NT2/D1 (cell line): ENCODE measurements around the gene TBC1D32.
"Not testable (repeated sequence)": the region's sequence is repeated elsewhere in the genome, so short reads cannot be mapped to it uniquely, and the experiment has no call there.

Experiments
- DNase-seq: peaks from one replicate; pipeline ENCODE4 v3.0.0-alpha.2; 2011; ENCODE audit warnings: low read depth, low spot score
- H3K27me3 ChIP-seq: 2 replicates; pipeline ENCODE4 v1.6.0; 2011; ENCODE audit warnings: mild to moderate bottlenecking; ENCODE audit not compliant: insufficient read length, insufficient read depth
- H3K36me3 ChIP-seq: 2 replicates; pipeline ENCODE4 v1.6.1; 2011; ENCODE audit warnings: mild to moderate bottlenecking, low read length, mixed read lengths; ENCODE audit not compliant: insufficient read depth, insufficient read length
- H3K4me1 ChIP-seq: 2 replicates; pipeline ENCODE4 v1.5.1; 2011; ENCODE audit not compliant: insufficient read depth, insufficient read length
- H3K4me3 ChIP-seq: 2 replicates; pipeline ENCODE4 v1.5.1; 2011; ENCODE audit warnings: low read depth; ENCODE audit not compliant: insufficient read length
- H3K9ac ChIP-seq: 2 replicates; pipeline ENCODE4 v1.6.0; 2011; ENCODE audit warnings: low read depth; ENCODE audit not compliant: insufficient read length
- H3K9me3 ChIP-seq: 2 replicates; pipeline ENCODE4 v1.5.1; 2011; ENCODE audit warnings: mild to moderate bottlenecking, low read length; ENCODE audit not compliant: insufficient read depth
- SUZ12 ChIP-seq: IDR thresholded peaks from 2 replicates; pipeline ENCODE4 v1.6.1; 2011; ENCODE audit not compliant: insufficient read length, insufficient read depth; ENCODE audit errors: extremely low read depth
- YY1 ChIP-seq: IDR thresholded peaks from 2 replicates; pipeline ENCODE4 v1.6.1; 2011; ENCODE audit not compliant: insufficient read length, insufficient read depth
- ZNF274 ChIP-seq: IDR thresholded peaks from 2 replicates; pipeline ENCODE4 v1.6.1; 2011; ENCODE audit warnings: mild to moderate bottlenecking, low read depth, low read length

Gene TBC1D32

DNA sequence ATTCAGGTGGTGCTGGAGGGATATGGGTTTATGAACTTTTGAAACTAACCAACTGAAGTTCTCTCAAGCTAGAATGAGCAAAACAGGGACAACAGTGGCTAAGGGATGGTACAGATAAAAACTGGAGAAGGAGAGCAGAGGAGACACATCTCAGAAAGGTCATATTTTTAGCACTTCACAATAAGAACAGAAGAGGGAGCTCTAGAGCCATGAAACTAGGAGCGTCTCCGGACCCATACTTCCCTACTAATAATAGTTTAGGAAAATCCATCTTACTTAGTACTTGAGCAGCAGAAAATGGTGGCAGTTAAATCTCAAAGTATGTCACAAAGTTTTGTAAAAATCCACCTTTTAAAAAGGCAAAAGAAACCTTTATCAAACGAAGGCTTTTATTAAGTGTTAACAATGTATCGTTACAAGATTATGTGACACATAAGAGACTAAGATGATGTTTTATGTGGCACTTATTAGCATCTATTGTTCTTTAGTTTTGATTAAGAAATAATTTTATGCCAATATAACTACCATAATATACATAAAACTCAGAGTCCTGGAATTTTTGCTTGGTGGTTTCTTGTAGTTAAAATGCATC lies 278.6 kb downstream of the TBC1D32 start:
- Histone ChIP-seq H3K36me3 (no peaks in the 10 kb centered on the region), H3K9me3 (no peaks in the 10 kb centered on the region), H3K27me3 (no peaks in the 10 kb centered on the region), H3K4me1 (no peaks in the 10 kb centered on the region), H3K4me3 (no peak overlapping the region), H3K9ac (no peak overlapping the region)
- peak; percentile 40 for DNase-seq
- no peak for TF ChIP-seq ZNF274
- no peak for TF ChIP-seq YY1
- TF ChIP-seq SUZ12, result no peak

DNA sequence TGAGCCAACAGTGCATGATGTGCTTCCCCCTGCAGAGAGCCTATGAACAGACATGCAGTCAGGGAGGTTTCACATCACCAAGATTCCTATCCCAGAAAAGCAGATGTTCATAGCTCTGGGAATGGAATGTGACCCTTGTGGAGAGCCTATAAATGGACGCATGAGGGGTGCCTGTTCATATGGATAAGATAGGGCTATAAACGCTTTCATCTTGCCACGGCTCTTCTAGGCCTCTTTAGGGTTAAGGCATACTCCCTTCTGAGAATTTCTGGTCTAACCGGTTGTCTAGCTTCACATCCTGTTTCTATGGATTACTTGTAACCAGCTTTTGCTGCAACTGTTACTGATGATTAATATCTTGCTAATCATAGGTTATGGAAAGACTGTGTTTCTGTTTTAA lies 285.7 kb downstream of the TBC1D32 start:
- not testable (repeated sequence) for H3K27me3 ChIP-seq, DNase-seq, H3K4me1 ChIP-seq, H3K9me3 ChIP-seq, H3K36me3 ChIP-seq, H3K9ac ChIP-seq, H3K4me3 ChIP-seq

DNA sequence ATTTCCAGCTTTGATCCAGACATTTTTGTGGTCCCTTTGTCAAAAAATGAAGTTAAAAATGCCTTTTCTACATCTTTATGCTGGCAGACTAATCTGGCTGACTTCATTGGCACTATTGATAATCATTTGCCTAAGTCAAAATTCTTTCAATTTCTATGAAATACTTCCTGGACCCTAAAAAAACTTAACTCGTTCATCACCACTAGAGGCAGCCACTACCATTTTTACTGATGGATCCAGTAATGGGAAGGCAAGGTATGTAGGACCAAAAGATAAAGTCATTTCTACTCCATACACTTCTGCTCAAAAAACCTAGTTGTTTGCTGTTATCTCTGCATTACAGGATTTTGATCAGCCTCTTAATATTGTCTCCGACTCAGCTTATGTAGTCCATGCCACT lies 289.4 kb downstream of the TBC1D32 start:
- not testable (repeated sequence) for H3K9me3 ChIP-seq, H3K36me3 ChIP-seq, H3K9ac ChIP-seq, DNase-seq, H3K27me3 ChIP-seq, H3K4me1 ChIP-seq, H3K4me3 ChIP-seq

DNA sequence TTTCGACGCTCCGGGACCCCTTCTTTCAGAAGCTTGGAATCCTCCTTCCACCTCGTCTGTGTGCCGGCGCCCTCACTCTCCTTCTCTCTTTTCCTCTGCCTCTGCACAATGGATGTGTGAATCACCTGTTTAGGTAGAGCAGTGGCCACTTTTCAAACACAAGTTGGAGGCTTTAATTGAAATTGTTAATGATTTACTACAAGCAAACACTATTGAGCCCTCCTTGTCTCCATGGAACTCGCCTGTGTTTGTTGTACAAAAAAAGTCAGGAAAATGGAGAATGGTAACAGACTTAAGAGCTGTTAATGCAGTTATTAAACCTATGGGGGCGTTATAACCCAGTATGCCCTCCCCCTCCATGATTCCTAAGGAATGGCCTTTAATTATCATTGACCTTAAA lies 290.6 kb downstream of the TBC1D32 start:
- H3K9ac ChIP-seq, H3K4me3 ChIP-seq, H3K27me3 ChIP-seq, DNase-seq, H3K36me3 ChIP-seq, H3K4me1 ChIP-seq, H3K9me3 ChIP-seq: not testable (repeated sequence)

DNA sequence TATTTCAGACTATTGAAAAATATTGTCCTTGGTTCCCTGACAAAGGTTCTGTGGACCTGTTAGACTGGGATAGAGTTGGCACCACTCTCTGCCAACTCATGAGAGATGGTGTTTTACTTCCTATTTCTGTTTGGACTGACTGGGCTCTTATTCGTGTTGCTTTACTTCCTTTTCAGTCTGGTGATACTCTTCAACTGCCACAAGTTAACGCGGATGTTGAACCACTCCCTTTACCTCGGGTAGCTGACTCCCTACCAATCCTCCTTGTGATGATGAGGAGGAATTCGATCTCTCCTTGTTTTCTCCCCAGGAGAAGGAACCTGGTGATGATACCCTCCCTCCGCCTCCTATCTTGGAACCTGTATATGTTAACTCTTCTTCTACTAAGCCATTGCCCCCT lies 291.1 kb downstream of the TBC1D32 start:
- not testable (repeated sequence) for H3K36me3 ChIP-seq, H3K9me3 ChIP-seq, H3K4me1 ChIP-seq, H3K4me3 ChIP-seq, H3K9ac ChIP-seq, H3K27me3 ChIP-seq, DNase-seq

DNA sequence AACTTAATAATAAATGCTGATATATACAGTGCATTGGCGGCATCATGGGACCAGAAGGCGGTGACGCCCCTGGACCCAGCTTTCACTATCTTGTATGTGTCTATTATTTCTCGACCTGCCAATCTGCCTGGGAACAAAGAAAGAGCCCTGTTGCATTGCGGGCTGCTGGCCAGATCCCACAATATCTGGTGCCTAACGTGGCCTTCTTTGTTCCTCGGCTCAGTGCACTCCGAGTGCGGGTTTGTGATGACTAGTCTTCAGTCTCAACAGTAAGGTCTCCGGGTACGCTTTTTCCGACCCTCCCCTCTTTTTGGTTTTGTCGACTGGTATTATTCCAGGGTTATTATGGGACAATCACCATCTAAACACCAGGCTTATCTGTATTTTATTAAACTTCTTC lies 291.5 kb downstream of the TBC1D32 start:
- Histone ChIP-seq H3K4me3 (no peak overlapping the region), H3K9me3 (no peaks in the 10 kb centered on the region), H3K36me3 (no peaks in the 10 kb centered on the region), H3K9ac (no peak overlapping the region), H3K27me3 (no peaks in the 10 kb centered on the region), H3K4me1 (no peaks in the 10 kb centered on the region)
- DNase-seq, result no peak
- no peak for TF ChIP-seq SUZ12
- no peak for TF ChIP-seq ZNF274
- no peak for TF ChIP-seq YY1

DNA sequence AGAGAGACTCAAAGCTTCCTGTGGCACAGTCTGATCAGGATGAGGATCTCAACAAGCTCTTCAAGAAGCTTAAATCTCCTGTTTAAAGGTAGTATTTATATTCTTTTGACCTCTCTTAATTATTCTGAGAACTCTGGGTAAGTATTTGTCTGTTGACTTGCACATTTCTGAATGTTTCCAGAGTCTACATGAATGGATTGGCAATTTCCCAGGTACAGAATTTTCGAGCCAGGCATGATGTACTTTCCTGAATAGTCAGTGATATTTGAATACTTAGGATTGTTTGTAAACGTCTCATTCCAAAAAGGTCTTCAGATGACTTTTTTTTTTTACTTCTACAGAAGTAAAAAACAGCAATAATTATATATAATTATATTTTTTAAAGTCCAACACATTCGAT lies 293.4 kb downstream of the TBC1D32 start:
- Histone ChIP-seq H3K9ac (no peak overlapping the region), H3K9me3 (no peaks in the 10 kb centered on the region), H3K27me3 (no peaks in the 10 kb centered on the region), H3K4me3 (no peak overlapping the region), H3K4me1 (no peaks in the 10 kb centered on the region), H3K36me3 (no peaks in the 10 kb centered on the region)
- no peak for TF ChIP-seq ZNF274
- no peak for DNase-seq

DNA sequence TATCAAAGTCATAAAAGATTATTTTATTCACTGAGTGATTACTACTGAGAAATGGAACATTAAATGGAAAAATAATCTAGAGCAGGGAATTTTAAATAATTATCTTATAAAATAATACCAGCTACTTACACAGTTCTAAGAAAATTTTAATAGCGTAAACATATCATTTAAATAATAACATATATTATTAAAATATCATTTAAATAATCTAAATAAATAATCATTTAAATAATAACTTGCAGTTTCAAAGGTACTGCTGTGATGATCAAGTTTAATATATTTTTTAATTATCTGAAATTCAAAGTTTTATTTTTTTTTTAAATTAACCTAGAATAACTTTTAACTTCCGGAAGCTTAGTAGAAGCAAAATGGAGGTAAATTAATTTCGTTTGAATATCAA lies 301.2 kb downstream of the TBC1D32 start:
- no peaks in the 10 kb centered on the region for H3K36me3 ChIP-seq
- H3K9ac ChIP-seq, result no peak overlapping the region
- no peaks in the 10 kb centered on the region for H3K27me3 ChIP-seq
- TF ChIP-seq SUZ12 (no peak), ZNF274 (no peak), YY1 (no peak)
- DNase-seq, result no peak
- H3K4me3 ChIP-seq, result no peak overlapping the region
- no peaks in the 10 kb centered on the region for H3K4me1 ChIP-seq
- no peaks in the 10 kb centered on the region for H3K9me3 ChIP-seq
